IMR-90 (cell line): Measurements from ENCODE around the gene PLA2G2D. TPM values are rescaled to one million over a fixed set of nuclear protein-coding genes. Genes with fewer than 3 reads are reported as not detected.

Source experiments
- ATAC-seq: fragments of 200-7000 bp; cut with Tn5 transposase; 2 replicates; pipeline ENCODE4 v1.9.1; 2020; ENCODE audit warnings: low read depth, mild to moderate bottlenecking, moderate library complexity
- BruUV-seq: library from RNA; stranded (reverse); fragments of 400-500 nt; replicated peaks from 2 replicates; lab custom pipeline; 2021; lab: Mats Ljungman, UMichigan
- CTCF ChIA-PET: fragments of 300-600 bp; formaldehyde crosslinking; extraction: SDS; loops from one replicate; lab custom pipeline; 2021; ENCODE audit warnings: antibody characterized with exemption; lab: Yijun Ruan, JAX
- POLR2A ChIA-PET: fragments of 300-600 bp; sonication (Branson Sonifier 250); formaldehyde crosslinking; loops from one replicate; lab custom pipeline; 2022; ENCODE audit warnings: antibody characterized with exemption; ENCODE audit not compliant: unreplicated experiment; lab: Charles Lee
- DNase-seq: peaks from one replicate; pipeline ENCODE4 v3.0.0; 2013
- H2AFZ ChIP-seq: replicated peaks from 2 replicates; pipeline ENCODE3; 2013; ENCODE audit warnings: low read length, mild to moderate bottlenecking; ENCODE audit not compliant: poor library complexity
- H2AK5ac ChIP-seq: 2 replicates; pipeline ENCODE4 v1.6.1; 2013; ENCODE audit warnings: low read depth, low read length, inconsistent platforms
- H2AK9ac ChIP-seq: replicated peaks from 2 replicates; pipeline ENCODE3; 2013; ENCODE audit warnings: mild to moderate bottlenecking, low read depth, low read length, moderate library complexity; ENCODE audit not compliant: poor library complexity
- H2BK120ac ChIP-seq: 2 replicates; pipeline ENCODE4 v1.6.1; 2013; ENCODE audit warnings: low read depth, low read length, inconsistent platforms
- H2BK15ac ChIP-seq: 3 replicates; pipeline ENCODE4 v1.6.1; 2013; ENCODE audit warnings: low read depth, low read length, inconsistent platforms
- H2BK20ac ChIP-seq: 2 replicates; pipeline ENCODE4 v1.6.1; 2013; ENCODE audit warnings: low read depth, mild to moderate bottlenecking, inconsistent platforms, low read length, moderate library complexity
- H2BK5ac ChIP-seq: 2 replicates; pipeline ENCODE4 v1.6.1; 2013; ENCODE audit warnings: mild to moderate bottlenecking, low read depth, low read length, inconsistent platforms; ENCODE audit not compliant: poor library complexity, severe bottlenecking
- H3K14ac ChIP-seq: replicated peaks from 2 replicates; pipeline ENCODE4 v1.6.1; 2013; ENCODE audit warnings: low read depth, low read length, inconsistent platforms
- H3K18ac ChIP-seq: 2 replicates; pipeline ENCODE4 v1.6.1; 2013; ENCODE audit warnings: low read depth, low read length, control low read depth
- H3K23ac ChIP-seq: 2 replicates; pipeline ENCODE4 v1.6.1; 2013; ENCODE audit warnings: low read depth, low read length, inconsistent platforms
- H3K27ac ChIP-seq: 2 replicates; pipeline ENCODE4 v1.5.1; 2013; ENCODE audit warnings: mild to moderate bottlenecking, control low read depth, low read length; ENCODE audit not compliant: insufficient read depth
- H3K27me3 ChIP-seq: 2 replicates; pipeline ENCODE4 v1.6.1; 2013; ENCODE audit warnings: low read length; ENCODE audit not compliant: control insufficient read depth, insufficient read depth
- H3K36me3 ChIP-seq: 2 replicates; pipeline ENCODE4 v1.6.1; 2013; ENCODE audit warnings: low read length, mixed read lengths; ENCODE audit not compliant: control insufficient read depth, insufficient read depth
- H3K4ac ChIP-seq: 2 replicates; pipeline ENCODE4 v1.6.1; 2013; ENCODE audit warnings: low read depth, low read length, inconsistent platforms
- H3K4me1 ChIP-seq: 2 replicates; pipeline ENCODE4 v1.6.1; 2013; ENCODE audit warnings: low read length, mixed read lengths; ENCODE audit not compliant: control insufficient read depth, insufficient read depth
- H3K4me2 ChIP-seq: 2 replicates; pipeline ENCODE4 v1.6.1; 2013; ENCODE audit warnings: low read depth, mild to moderate bottlenecking, control low read depth, low read length, moderate library complexity
- H3K4me3 ChIP-seq: 2 replicates; pipeline ENCODE4 v1.5.1; 2013; ENCODE audit warnings: low read depth, mild to moderate bottlenecking, control low read depth, low read length, moderate library complexity; ENCODE audit not compliant: insufficient read depth
- H3K56ac ChIP-seq: 2 replicates; pipeline ENCODE4 v1.6.1; 2013; ENCODE audit warnings: low read length, inconsistent platforms; ENCODE audit not compliant: insufficient read depth; ENCODE audit errors: extremely low read depth
- H3K79me1 ChIP-seq, 2 experiments: 2 replicates each; pipeline ENCODE4 v1.6.1; 2013; ENCODE audit warnings: low read length in 2 of 2, inconsistent platforms in 1 of 2, low read depth in 1 of 2
- H3K9ac ChIP-seq: 2 replicates; pipeline ENCODE4 v1.6.1; 2013; ENCODE audit warnings: low read depth, low read length, control low read depth
- H3K9me1 ChIP-seq: 2 replicates; pipeline ENCODE4 v1.6.1; 2013; ENCODE audit warnings: low read length, inconsistent platforms; ENCODE audit not compliant: insufficient read depth
- H3K9me3 ChIP-seq: 2 replicates; pipeline ENCODE4 v1.6.1; 2013; ENCODE audit warnings: low read length; ENCODE audit not compliant: control insufficient read depth, insufficient read depth
- H4K20me1 ChIP-seq: 2 replicates; pipeline ENCODE4 v1.6.1; 2013; ENCODE audit warnings: low read length, inconsistent platforms; ENCODE audit not compliant: insufficient read depth
- H4K5ac ChIP-seq: 2 replicates; pipeline ENCODE4 v1.6.1; 2013; ENCODE audit warnings: mild to moderate bottlenecking, low read depth, low read length, control low read depth
- H4K8ac ChIP-seq, 2 experiments: 2 replicates each; pipeline ENCODE4 v1.6.1; 2013; ENCODE audit warnings: low read depth in 2 of 2, low read length in 2 of 2, control low read depth in 1 of 2, inconsistent platforms in 1 of 2
- H4K91ac ChIP-seq: 2 replicates; pipeline ENCODE4 v1.6.1; 2013; ENCODE audit warnings: low read depth, low read length, inconsistent platforms; ENCODE audit not compliant: insufficient read depth
- BHLHE40 ChIP-seq: fragments of 150-350 bp; IDR thresholded peaks from 2 replicates; pipeline ENCODE4 v1.6.1; 2016; ENCODE audit warnings: mild to moderate bottlenecking, low read depth, low read length
- CHD1 ChIP-seq: IDR thresholded peaks from 2 replicates; pipeline ENCODE4 v1.6.1; 2012; ENCODE audit warnings: low read depth, low read length, improper control_type of control experiment
- ELK1 ChIP-seq: fragments of 150-350 bp; IDR thresholded peaks from 2 replicates; pipeline ENCODE4 v1.6.1; 2016; ENCODE audit warnings: low read depth, mild to moderate bottlenecking, low read length, moderate library complexity, borderline replicate concordance
- FOS ChIP-seq: fragments of 150-350 bp; IDR thresholded peaks from 2 replicates; pipeline ENCODE4 v1.6.1; 2016; ENCODE audit warnings: low read depth, low read length
- MAFK ChIP-seq: IDR thresholded peaks from 2 replicates; pipeline ENCODE4 v1.6.1; 2012; ENCODE audit warnings: low read depth, low read length, improper control_type of control experiment
- MXI1 ChIP-seq: IDR thresholded peaks from 2 replicates; pipeline ENCODE4 v1.6.1; 2012; ENCODE audit warnings: low read depth, mild to moderate bottlenecking, low read length, moderate library complexity, borderline replicate concordance
- NFE2L2 ChIP-seq: fragments of 150-350 bp; IDR thresholded peaks from 2 replicates; pipeline ENCODE4 v1.6.1; 2016; ENCODE audit warnings: low read depth, mild to moderate bottlenecking, low read length
- POLR2A ChIP-seq: IDR thresholded peaks from 2 replicates; pipeline ENCODE4 v1.6.1; 2012; ENCODE audit warnings: mild to moderate bottlenecking, low read depth, low read length
- RFX5 ChIP-seq: IDR thresholded peaks from 2 replicates; pipeline ENCODE4 v1.8.0; 2012; ENCODE audit warnings: low read depth, mild to moderate bottlenecking, low read length, moderate library complexity
- SMC3 ChIP-seq: fragments of 150-350 bp; IDR thresholded peaks from 2 replicates; pipeline ENCODE4 v1.6.1; 2016; ENCODE audit warnings: low read depth, mild to moderate bottlenecking, antibody characterized with exemption, low read length, moderate library complexity
- USF2 ChIP-seq: fragments of 150-350 bp; IDR thresholded peaks from 2 replicates; pipeline ENCODE4 v1.6.1; 2017; ENCODE audit warnings: mild to moderate bottlenecking, antibody characterized with exemption, low read length, low read depth
- WGBS, 2 experiments: methylation state at CpG; one replicate each; pipeline versions ENCODE4 v1.1.5 to v1.1.7; 2013; ENCODE audit warnings: missing lambda C conversion rate in 2 of 2; ENCODE audit not compliant: insufficient read length in 1 of 2; ENCODE audit errors: extremely low coverage in 2 of 2; 5-methylcytosine and 5-hydroxymethylcytosine counted together
- dilution Hi-C: fragments of 300-500 bp; cut with HindIII; formaldehyde crosslinking; loops from one replicate; pipeline ENCODE4 v1.14.3; 2018; ENCODE audit warnings: low sequenced_read_pairs; ENCODE audit not compliant: unreplicated experiment
- in situ Hi-C: fragments of 300-500 bp; cut with MboI; formaldehyde crosslinking; loops from 3 replicates; pipeline ENCODE4 v1.14.3; 2019; ENCODE audit warnings: low sequenced_read_pairs, inconsistent platforms, mixed read lengths
- intact Hi-C: fragments of 100-400 bp; cut with micrococcal nuclease; formaldehyde crosslinking; loops from 2 replicates; pipeline ENCODE4 v1.10.0; 2022
- polyA plus RNA-seq, 3 experiments: library from polyadenylated mRNA; depleted of rRNA; stranded (reverse); fragments of >200 nt; gene quantifications; 2 replicates each; pipeline ENCODE4 v1.2.3, GENCODE V29; 2012; ENCODE audit warnings: low replicate concordance in 1 of 3
- total RNA-seq: library from RNA; depleted of rRNA; stranded (reverse); fragments of >200 nt; gene quantifications from 2 replicates; pipeline ENCODE4 v1.2.3, GENCODE V29; 2012
- TF ChIP-seq, protein P1 (sequence below): conservative IDR thresholded peaks from 2 replicates; pipeline ENCODE4 v1.5.1; 2012; ENCODE audit warnings: mild to moderate bottlenecking, low read depth, low read length, improper control_type of control experiment

The PLA2G2D gene
- total and polyA plus RNA-seq, 2 of the 4 experiments (the other 2 are of a cell fraction): not detected

GRCh38 chr1:20120796-20121195, 1.5 kb upstream of the PLA2G2D start:
- Histone ChIP-seq H3K9me1 (no peaks in the 10 kb centered on the region), H3K56ac (no peak overlapping the region), H3K27me3 (peaks cover 25% of the 10 kb centered on the region), H4K5ac (no peak overlapping the region), H3K4ac (no peak overlapping the region), H2BK120ac (no peak overlapping the region), H2AK9ac (no peak overlapping the region), H3K27ac (no peak overlapping the region), H2AK5ac (no peak overlapping the region), H2BK5ac (no peak overlapping the region), H3K14ac (no peak overlapping the region), H4K20me1 (no peaks in the 10 kb centered on the region), H3K79me1 (no peaks in the 10 kb centered on the region), H4K91ac (no peak overlapping the region), H3K36me3 (no peaks in the 10 kb centered on the region), H3K4me3 (no peak overlapping the region), H3K9ac (no peak overlapping the region), H3K4me2 (no peak overlapping the region), H3K9me3 (no peaks in the 10 kb centered on the region), H2BK15ac (no peak overlapping the region), H2BK20ac (no peak overlapping the region), H3K23ac (no peak overlapping the region), H3K4me1 (no peaks in the 10 kb centered on the region), H2AFZ (no peak overlapping the region), H3K18ac (no peak overlapping the region), H4K8ac (no peak overlapping the region)
- DNase-seq (no peak), ATAC-seq (no peak)
- dilution Hi-C loops: no loop called here
- WGBS, 2 experiments: 90% methylated on average over 2 of the region's 4 CpGs; no CpG with 5 or more reads in 1 of the 2 experiments
- BruUV-seq: no TSS peak
- TF ChIP-seq NFE2L2 (no peak), MXI1 (no peak), RFX5 (no peak), SMC3 (no peak), POLR2A (no peak), CHD1 (no peak), FOS (no peak), ELK1 (no peak), USF2 (no peak), MAFK (no peak), BHLHE40 (no peak)
- TF ChIP-seq, protein P1, sequence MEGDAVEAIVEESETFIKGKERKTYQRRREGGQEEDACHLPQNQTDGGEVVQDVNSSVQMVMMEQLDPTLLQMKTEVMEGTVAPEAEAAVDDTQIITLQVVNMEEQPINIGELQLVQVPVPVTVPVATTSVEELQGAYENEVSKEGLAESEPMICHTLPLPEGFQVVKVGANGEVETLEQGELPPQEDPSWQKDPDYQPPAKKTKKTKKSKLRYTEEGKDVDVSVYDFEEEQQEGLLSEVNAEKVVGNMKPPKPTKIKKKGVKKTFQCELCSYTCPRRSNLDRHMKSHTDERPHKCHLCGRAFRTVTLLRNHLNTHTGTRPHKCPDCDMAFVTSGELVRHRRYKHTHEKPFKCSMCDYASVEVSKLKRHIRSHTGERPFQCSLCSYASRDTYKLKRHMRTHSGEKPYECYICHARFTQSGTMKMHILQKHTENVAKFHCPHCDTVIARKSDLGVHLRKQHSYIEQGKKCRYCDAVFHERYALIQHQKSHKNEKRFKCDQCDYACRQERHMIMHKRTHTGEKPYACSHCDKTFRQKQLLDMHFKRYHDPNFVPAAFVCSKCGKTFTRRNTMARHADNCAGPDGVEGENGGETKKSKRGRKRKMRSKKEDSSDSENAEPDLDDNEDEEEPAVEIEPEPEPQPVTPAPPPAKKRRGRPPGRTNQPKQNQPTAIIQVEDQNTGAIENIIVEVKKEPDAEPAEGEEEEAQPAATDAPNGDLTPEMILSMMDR: no peak
- ChIA-PET POLR2A (no interaction called here), CTCF (no interaction called here)
- in situ Hi-C loops: no loop called here
- intact Hi-C loops: no loop called here
